ENCODE measurements around the gene PTPN1. TPM values are rescaled to one million over a fixed set of nuclear protein-coding genes. Genes with fewer than 3 reads are reported as not detected.

PTPN1 gene
- total RNA-seq, 1 donor, result 28.6 TPM

DNA sequence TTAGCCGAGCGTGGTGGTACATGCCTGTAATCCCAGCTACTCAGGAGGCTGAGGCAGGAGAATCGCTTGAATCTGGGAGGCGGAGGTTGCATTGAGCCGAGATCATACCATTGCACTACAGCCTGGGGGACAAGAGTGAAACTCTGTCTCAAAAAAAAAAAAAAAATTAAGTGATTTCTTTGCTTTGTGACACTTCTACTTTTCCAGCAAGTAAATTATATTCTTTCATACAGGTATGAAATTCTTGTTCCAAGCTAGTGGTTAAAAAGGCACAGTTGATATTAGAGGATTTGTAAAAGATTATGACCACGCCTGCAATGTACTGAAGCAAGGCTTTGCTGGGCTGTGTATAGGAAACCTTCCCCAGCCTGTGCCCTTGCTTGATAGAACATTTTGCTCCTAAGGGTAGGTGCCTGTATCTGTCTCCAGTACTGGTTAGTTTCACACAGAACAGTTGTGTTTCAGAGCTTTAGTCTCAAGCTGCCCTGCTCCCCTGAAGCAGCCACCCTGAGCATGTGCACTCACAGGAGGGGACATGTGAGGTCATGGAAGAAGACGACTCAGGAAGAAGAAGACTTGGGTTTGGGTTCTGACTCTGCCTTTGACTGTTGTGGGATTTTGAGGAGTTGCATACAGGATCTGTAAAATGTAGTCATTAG is 10.2 kb downstream of the PTPN1 start:
- H3K4me1 ChIP-seq (ENCODE audit: insufficient read depth, low read length), result peaks cover 62% of the 10 kb centered on the region
- no peak overlapping the region for H3K4me3 ChIP-seq (ENCODE audit: insufficient read depth, low read length)
- TF ChIP-seq, protein P1, sequence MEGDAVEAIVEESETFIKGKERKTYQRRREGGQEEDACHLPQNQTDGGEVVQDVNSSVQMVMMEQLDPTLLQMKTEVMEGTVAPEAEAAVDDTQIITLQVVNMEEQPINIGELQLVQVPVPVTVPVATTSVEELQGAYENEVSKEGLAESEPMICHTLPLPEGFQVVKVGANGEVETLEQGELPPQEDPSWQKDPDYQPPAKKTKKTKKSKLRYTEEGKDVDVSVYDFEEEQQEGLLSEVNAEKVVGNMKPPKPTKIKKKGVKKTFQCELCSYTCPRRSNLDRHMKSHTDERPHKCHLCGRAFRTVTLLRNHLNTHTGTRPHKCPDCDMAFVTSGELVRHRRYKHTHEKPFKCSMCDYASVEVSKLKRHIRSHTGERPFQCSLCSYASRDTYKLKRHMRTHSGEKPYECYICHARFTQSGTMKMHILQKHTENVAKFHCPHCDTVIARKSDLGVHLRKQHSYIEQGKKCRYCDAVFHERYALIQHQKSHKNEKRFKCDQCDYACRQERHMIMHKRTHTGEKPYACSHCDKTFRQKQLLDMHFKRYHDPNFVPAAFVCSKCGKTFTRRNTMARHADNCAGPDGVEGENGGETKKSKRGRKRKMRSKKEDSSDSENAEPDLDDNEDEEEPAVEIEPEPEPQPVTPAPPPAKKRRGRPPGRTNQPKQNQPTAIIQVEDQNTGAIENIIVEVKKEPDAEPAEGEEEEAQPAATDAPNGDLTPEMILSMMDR (IDR thresholded peaks at IDR 0.05; ENCODE audit: extremely low read depth, low read depth, low read length), result no peak
- peak overlapping the region; percentile 69 for H3K27ac ChIP-seq (ENCODE audit: low read depth, low read length)
- no peaks in the 10 kb centered on the region for H3K36me3 ChIP-seq (ENCODE audit: insufficient read depth, low read length)
- H4K20me1 ChIP-seq (ENCODE audit: insufficient read depth, low read length), result peaks cover 31% of the 10 kb centered on the region
- H2AFZ ChIP-seq (ENCODE audit: low read length), result no peak overlapping the region
- no peak for DNase-seq (ENCODE audit: insufficient read length, low spot score, missing footprints)
- H3K27me3 ChIP-seq (ENCODE audit: insufficient read depth, low read length), result no peaks in the 10 kb centered on the region
- H3K4me2 ChIP-seq (ENCODE audit: insufficient read depth, low read length), result peak overlapping the region; percentile 46
- peaks cover 98% of the 10 kb centered on the region for H3K79me2 ChIP-seq (ENCODE audit: insufficient read depth, low read length)
- no peaks in the 10 kb centered on the region for H3K9me3 ChIP-seq (ENCODE audit: low read depth, low read length)

DNA sequence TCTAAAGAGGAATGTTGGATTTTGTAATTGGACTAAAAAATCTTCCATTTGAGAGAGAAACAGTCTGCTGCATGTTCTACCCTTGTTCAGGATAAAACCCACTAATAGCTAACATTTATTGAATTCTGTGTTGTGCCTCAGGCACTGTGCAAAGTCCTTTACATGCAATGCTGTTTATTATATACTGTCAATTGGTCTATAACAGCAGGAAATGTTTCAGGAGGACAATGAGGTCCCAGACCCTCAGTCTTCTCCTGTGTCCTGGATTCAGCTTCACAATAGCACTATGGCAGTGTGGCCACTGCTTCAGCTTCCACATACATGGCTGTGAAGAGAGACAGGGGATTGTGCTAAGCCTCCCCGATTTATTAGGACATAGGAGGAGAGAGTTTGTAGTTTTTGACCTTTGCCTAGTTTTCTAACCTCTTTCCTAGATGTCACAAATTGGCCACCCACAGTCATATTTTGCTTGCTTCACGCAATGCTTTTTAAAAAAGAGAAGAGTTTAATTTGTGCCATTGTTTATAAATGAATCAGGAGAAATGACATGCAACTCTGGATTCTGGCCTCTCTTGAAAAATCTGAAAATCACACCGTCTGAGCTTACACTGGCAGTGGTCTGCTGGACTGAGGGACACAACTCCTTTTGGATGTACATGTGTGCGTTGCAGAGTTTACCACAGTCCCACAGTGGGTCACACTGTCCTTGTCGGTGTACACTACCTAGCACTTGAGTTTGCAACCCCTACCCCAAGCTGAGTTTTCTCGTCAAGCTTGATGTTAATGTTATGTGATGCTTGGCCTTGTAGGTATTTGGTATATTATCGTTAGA is 11.3 kb downstream of the PTPN1 start:
- DNase-seq (ENCODE audit: insufficient read length, low spot score, missing footprints), result no peak
- Histone ChIP-seq H3K27me3 (ENCODE audit: insufficient read depth, low read length) (no peaks in the 10 kb centered on the region), H3K27ac (ENCODE audit: low read depth, low read length) (peak overlapping the region; percentile 69), H3K9me3 (ENCODE audit: low read depth, low read length) (no peaks in the 10 kb centered on the region), H3K79me2 (ENCODE audit: insufficient read depth, low read length) (peaks cover 98% of the 10 kb centered on the region), H3K4me2 (ENCODE audit: insufficient read depth, low read length) (peak overlapping the region; percentile 46), H3K36me3 (ENCODE audit: insufficient read depth, low read length) (no peaks in the 10 kb centered on the region), H4K20me1 (ENCODE audit: insufficient read depth, low read length) (peaks cover 34% of the 10 kb centered on the region), H2AFZ (ENCODE audit: low read length) (no peak overlapping the region), H3K4me1 (ENCODE audit: insufficient read depth, low read length) (peaks cover 58% of the 10 kb centered on the region), H3K4me3 (ENCODE audit: insufficient read depth, low read length) (no peak overlapping the region)
- TF ChIP-seq, protein P1 (IDR thresholded peaks at IDR 0.05; ENCODE audit: extremely low read depth, low read depth, low read length), result no peak

- H3K79me2 ChIP-seq (ENCODE audit: insufficient read depth, low read length), result peaks cover 98% of the 10 kb centered on the region
- H2AFZ ChIP-seq (ENCODE audit: low read length), result no peak overlapping the region
- no peaks in the 10 kb centered on the region for H3K9me3 ChIP-seq (ENCODE audit: low read depth, low read length)
- H3K4me2 ChIP-seq (ENCODE audit: insufficient read depth, low read length), result no peak overlapping the region
- no peaks in the 10 kb centered on the region for H3K36me3 ChIP-seq (ENCODE audit: insufficient read depth, low read length)
- H3K27me3 ChIP-seq (ENCODE audit: insufficient read depth, low read length), result no peaks in the 10 kb centered on the region
- no peak overlapping the region for H3K4me3 ChIP-seq (ENCODE audit: insufficient read depth, low read length)
- H3K4me1 ChIP-seq (ENCODE audit: insufficient read depth, low read length), result peaks cover 58% of the 10 kb centered on the region
- DNase-seq (ENCODE audit: insufficient read length, low spot score, missing footprints), result no peak
- H4K20me1 ChIP-seq (ENCODE audit: insufficient read depth, low read length), result peaks cover 39% of the 10 kb centered on the region
- H3K27ac ChIP-seq (ENCODE audit: low read depth, low read length), result peak overlapping the region; percentile 69
- TF ChIP-seq, protein P1 (IDR thresholded peaks at IDR 0.05; ENCODE audit: extremely low read depth, low read depth, low read length), result no peak
These were observed 12.0 kb downstream of the PTPN1 start for GRCh38 chr20:50522053-50522674.

Data from osteoblast (primary cell).